Measurements from ENCODE around the gene LTBP2.

Gene LTBP2

DNA sequence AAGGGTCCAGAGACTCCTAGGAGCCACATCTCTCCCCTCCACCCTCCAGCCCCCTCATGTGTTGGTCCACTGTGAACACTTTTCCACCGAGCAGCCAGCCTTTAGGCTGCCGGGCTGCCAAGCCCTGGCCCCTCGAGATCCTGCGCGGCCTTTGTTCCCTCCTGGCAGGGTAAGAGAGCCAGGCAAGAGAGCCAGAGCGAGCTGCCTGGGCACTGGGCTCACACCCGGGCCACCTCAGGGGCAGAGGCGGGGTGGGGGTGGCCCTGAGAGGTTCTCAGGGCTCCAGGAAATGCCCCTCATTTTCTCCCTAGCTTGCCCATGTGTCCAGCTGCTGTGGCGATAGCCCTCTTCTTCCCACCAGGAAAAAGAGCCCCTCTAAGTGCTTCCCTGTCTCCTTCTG, 44.8 kb downstream of the LTBP2 start:
- POLR2A ChIA-PET, result no interaction called here
- no peak for DNase-seq (ENCODE audit: extremely low spot score)
- TF ChIP-seq, protein P1, sequence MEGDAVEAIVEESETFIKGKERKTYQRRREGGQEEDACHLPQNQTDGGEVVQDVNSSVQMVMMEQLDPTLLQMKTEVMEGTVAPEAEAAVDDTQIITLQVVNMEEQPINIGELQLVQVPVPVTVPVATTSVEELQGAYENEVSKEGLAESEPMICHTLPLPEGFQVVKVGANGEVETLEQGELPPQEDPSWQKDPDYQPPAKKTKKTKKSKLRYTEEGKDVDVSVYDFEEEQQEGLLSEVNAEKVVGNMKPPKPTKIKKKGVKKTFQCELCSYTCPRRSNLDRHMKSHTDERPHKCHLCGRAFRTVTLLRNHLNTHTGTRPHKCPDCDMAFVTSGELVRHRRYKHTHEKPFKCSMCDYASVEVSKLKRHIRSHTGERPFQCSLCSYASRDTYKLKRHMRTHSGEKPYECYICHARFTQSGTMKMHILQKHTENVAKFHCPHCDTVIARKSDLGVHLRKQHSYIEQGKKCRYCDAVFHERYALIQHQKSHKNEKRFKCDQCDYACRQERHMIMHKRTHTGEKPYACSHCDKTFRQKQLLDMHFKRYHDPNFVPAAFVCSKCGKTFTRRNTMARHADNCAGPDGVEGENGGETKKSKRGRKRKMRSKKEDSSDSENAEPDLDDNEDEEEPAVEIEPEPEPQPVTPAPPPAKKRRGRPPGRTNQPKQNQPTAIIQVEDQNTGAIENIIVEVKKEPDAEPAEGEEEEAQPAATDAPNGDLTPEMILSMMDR (IDR thresholded peaks at IDR 0.05; ENCODE audit: control extremely low read depth, extremely low read depth, low read depth, missing control alignments), result no peak
- CTCF ChIA-PET, result interaction anchor here (1.2 kb wide), 1 partner anchor 8 kb away, joined by 3 read pairs; no protein-coding TSS in a partner anchor

- DNase-seq (ENCODE audit: extremely low spot score), result no peak
- TF ChIP-seq, protein P1 (IDR thresholded peaks at IDR 0.05; ENCODE audit: control extremely low read depth, extremely low read depth, low read depth, missing control alignments), result no peak
- ChIA-PET CTCF (interaction anchor here (1.1 to 1.2 kb wide), 3 partner anchors 8 to 108 kb away, joined by 3 read pairs; no protein-coding TSS in a partner anchor), POLR2A (no interaction called here)
Measured at GRCh38 chr14:74566174-74567141, 45.6 kb downstream of the LTBP2 start.

- TF ChIP-seq, protein P1 (IDR thresholded peaks at IDR 0.05; ENCODE audit: control extremely low read depth, extremely low read depth, low read depth, missing control alignments), result no peak
- DNase-seq (ENCODE audit: extremely low spot score), result no peak
- POLR2A ChIA-PET, result no interaction called here
- CTCF ChIA-PET, result interaction anchor here (1.3 to 1.9 kb wide), 2 partner anchors 11 to 38 kb away, joined by 4 to 7 read pairs; no protein-coding TSS in a partner anchor
Measured at GRCh38 chr14:74563586-74564159, 48.4 kb downstream of the LTBP2 start.

DNA sequence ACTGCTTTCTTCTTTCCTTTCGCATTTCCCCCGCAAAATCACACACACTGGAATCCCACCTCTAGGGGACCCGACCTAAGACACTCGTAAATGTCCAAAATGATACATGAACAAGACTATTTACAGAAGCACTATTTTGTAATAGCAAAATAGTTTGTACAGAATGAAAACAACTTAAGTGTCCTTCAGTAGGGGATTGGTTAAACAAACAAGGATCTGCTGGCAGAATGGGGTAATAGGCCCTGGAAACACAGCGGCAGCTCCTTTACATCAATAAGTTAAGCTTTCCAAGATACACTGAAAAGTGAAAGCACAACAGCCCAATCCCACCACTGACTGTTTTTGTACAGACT, 48.8 kb downstream of the LTBP2 start:
- ChIA-PET CTCF (interaction anchor here (1.3 to 1.9 kb wide), 3 partner anchors 11 to 49 kb away, joined by 3 to 7 read pairs (median 4); partner anchors contain the start of gene LTBP2), POLR2A (no interaction called here)
- DNase-seq (ENCODE audit: extremely low spot score), result no peak
- TF ChIP-seq, protein P1 (IDR thresholded peaks at IDR 0.05; ENCODE audit: control extremely low read depth, extremely low read depth, low read depth, missing control alignments), result no peak

GRCh38 chr14:74562515-74563232, 49.4 kb downstream of the LTBP2 start:
- POLR2A ChIA-PET, result no interaction called here
- no peak for DNase-seq (ENCODE audit: extremely low spot score)
- TF ChIP-seq, protein P1 (IDR thresholded peaks at IDR 0.05; ENCODE audit: control extremely low read depth, extremely low read depth, low read depth, missing control alignments), result no peak
- CTCF ChIA-PET, result interaction anchor here (1.3 to 1.9 kb wide), 4 partner anchors 8 to 50 kb away, joined by 3 to 7 read pairs (median 4); partner anchors contain the start of gene LTBP2

DNA sequence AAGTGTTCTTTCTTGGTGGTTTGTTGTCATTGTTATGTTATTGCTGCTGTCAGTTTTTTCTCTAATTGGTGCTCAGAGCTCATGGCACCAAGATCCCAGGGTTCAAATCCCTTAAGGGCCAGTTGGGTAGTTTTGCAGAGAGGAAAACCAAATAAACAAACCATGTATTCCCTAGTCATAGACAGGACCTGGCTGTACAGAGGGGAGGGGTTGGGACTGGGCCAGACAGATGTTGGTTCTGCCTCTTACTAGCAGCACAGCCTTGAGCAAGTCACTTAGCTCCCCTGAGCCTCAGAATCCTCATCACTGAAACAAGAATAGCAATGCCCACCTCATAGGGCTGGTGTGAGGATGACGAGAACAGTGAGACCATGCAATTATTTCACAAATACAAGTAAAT, 53.4 kb downstream of the LTBP2 start:
- no peak for DNase-seq (ENCODE audit: extremely low spot score)
- POLR2A ChIA-PET, result no interaction called here

More for the DNA sequence above, 53.4 kb downstream of the LTBP2 start:
- CTCF ChIA-PET, result interaction anchor here (1.1 to 1.4 kb wide), 3 partner anchors 14 to 53 kb away, joined by 3 to 4 read pairs (median 4); partner anchors contain the start of gene LTBP2
- TF ChIP-seq, protein P1 (IDR thresholded peaks at IDR 0.05; ENCODE audit: control extremely low read depth, extremely low read depth, low read depth, missing control alignments), result no peak
